Activated B cell treated with CpG ODN at 0.5 μM for 24 hours (primary cell): ENCODE results near the gene SYT1. TPM values are rescaled to one million over a fixed set of nuclear protein-coding genes. Genes with fewer than 3 reads are reported as not detected.

Experiments used
- ATAC-seq: fragments of 200-7000 bp; cut with Tn5 transposase; one replicate; pipeline ENCODE4 v1.10.0; 2021; ENCODE audit warnings: low read depth, mild to moderate bottlenecking, moderate library complexity
- CTCF ChIA-PET: fragments of 350-600 bp; sonication (Branson Sonifier 250); formaldehyde crosslinking; loops from one replicate; lab custom pipeline; 2021; ENCODE audit warnings: antibody characterized with exemption; lab: Charles Lee
- POLR2A ChIA-PET: fragments of 350-600 bp; sonication (Branson Sonifier 250); formaldehyde crosslinking; loops from one replicate; lab custom pipeline; 2021; ENCODE audit warnings: antibody characterized with exemption; lab: Charles Lee
- DNase-seq: peaks from one replicate; pipeline ENCODE4 v3.0.0; 2022
- H3K27ac Mint-ChIP-seq: one replicate; pipeline ENCODE4 v1.8.0; 2020; ENCODE audit warnings: mixed read lengths
- H3K27me3 Mint-ChIP-seq: one replicate; pipeline ENCODE4 v1.8.0; 2021; ENCODE audit warnings: mixed read lengths
- H3K36me3 Mint-ChIP-seq: one replicate; pipeline ENCODE4 v1.8.0; 2021; ENCODE audit warnings: low read depth, mixed read lengths
- H3K4me1 Mint-ChIP-seq: one replicate; pipeline ENCODE4 v1.8.0; 2021; ENCODE audit warnings: mixed read lengths
- H3K4me3 Mint-ChIP-seq: one replicate; pipeline ENCODE4 v1.8.0; 2020; ENCODE audit warnings: mild to moderate bottlenecking, mixed read lengths
- H3K9me3 Mint-ChIP-seq: one replicate; pipeline ENCODE4 v1.8.0; 2020; ENCODE audit warnings: mixed read lengths
- intact Hi-C: fragments of 100-400 bp; cut with micrococcal nuclease; formaldehyde crosslinking; loops from one replicate; pipeline ENCODE4 v1.15.1; 2024
- total RNA-seq: library from RNA; stranded (reverse); gene quantifications from 2 replicates; pipeline ENCODE4 v1.2.3, GENCODE V29; 2022
- TF ChIP-seq, protein P1 (sequence below): fragments of 200-600 bp; IDR thresholded peaks from one replicate; pipeline ENCODE4 v1.8.0; 2022; ENCODE audit warnings: antibody characterized with exemption, mild to moderate bottlenecking

Gene SYT1
- total RNA-seq, 1 donor from 2014 or later: 0.49 TPM

DNA sequence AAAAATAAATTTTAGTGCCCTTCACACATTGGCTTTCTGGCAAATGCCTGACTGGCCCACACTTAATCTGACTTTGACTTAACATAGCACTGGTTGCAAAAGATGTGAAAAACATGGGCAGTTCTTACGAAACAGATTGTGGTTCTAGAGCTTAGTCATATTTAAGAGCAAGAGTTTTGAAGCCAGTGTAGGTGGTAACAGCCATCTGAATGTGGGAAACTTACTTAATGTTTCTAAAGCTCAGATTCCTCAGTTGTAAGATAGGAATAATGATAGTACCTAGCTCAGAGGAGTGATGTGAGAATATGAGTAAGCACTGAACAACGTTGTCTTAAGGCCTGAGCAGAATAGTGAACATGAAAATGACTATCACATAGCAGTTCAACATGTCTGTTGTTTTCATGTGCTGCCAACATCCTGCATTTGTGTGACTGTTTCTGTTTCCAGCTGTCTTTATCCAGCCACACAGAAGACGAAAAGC lies 262.7 kb downstream of the SYT1 start:
- POLR2A ChIA-PET: no interaction called here
- H3K36me3 Mint-ChIP-seq: no peaks in the 10 kb centered on the region
- CTCF ChIA-PET: no interaction called here
- no peak overlapping the region for H3K27ac Mint-ChIP-seq
- no peaks in the 10 kb centered on the region for H3K9me3 Mint-ChIP-seq
- ATAC-seq: no peak
- DNase-seq: no peak
- H3K4me3 Mint-ChIP-seq: no peak overlapping the region
- TF ChIP-seq, protein P1, sequence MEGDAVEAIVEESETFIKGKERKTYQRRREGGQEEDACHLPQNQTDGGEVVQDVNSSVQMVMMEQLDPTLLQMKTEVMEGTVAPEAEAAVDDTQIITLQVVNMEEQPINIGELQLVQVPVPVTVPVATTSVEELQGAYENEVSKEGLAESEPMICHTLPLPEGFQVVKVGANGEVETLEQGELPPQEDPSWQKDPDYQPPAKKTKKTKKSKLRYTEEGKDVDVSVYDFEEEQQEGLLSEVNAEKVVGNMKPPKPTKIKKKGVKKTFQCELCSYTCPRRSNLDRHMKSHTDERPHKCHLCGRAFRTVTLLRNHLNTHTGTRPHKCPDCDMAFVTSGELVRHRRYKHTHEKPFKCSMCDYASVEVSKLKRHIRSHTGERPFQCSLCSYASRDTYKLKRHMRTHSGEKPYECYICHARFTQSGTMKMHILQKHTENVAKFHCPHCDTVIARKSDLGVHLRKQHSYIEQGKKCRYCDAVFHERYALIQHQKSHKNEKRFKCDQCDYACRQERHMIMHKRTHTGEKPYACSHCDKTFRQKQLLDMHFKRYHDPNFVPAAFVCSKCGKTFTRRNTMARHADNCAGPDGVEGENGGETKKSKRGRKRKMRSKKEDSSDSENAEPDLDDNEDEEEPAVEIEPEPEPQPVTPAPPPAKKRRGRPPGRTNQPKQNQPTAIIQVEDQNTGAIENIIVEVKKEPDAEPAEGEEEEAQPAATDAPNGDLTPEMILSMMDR: no peak
- intact Hi-C loops: no loop called here
- H3K27me3 Mint-ChIP-seq: no peaks in the 10 kb centered on the region
- H3K4me1 Mint-ChIP-seq: no peaks in the 10 kb centered on the region

- Mint-ChIP-seq H3K27me3 (no peaks in the 10 kb centered on the region), H3K4me3 (no peak overlapping the region), H3K27ac (no peak overlapping the region), H3K36me3 (no peaks in the 10 kb centered on the region), H3K9me3 (no peaks in the 10 kb centered on the region), H3K4me1 (no peaks in the 10 kb centered on the region)
- POLR2A ChIA-PET: no interaction called here
- DNase-seq (no peak), ATAC-seq (no peak)
- CTCF ChIA-PET: no interaction called here
- TF ChIP-seq, protein P1: no peak
- intact Hi-C loops: no loop called here
These were observed 264.4 kb downstream of the SYT1 start for GRCh38 chr12:79128956-79129355.

DNA sequence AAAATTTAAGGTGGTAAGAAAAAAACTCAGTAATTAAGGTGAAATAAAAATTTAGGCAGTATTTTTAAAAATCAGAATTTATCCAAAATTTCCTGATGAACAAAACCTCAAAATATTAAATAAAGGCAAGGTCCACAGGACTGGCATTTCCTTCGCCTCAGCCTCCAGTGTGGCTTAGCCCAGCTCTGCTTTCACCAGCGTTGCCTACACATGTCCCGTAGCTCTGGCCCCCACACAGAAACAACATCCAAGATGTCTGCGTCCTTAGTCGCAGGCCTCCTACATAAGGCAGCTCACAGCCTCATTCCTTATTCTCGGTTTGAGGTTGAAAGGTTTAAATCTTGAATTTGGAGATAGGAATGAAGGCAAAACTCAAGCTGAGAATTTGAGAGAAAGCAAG lies 274.3 kb downstream of the SYT1 start:
- TF ChIP-seq, protein P1: no peak
- H3K9me3 Mint-ChIP-seq: no peaks in the 10 kb centered on the region
- H3K4me3 Mint-ChIP-seq: no peak overlapping the region
- no peaks in the 10 kb centered on the region for H3K27me3 Mint-ChIP-seq
- H3K36me3 Mint-ChIP-seq: no peaks in the 10 kb centered on the region
- no peak for ATAC-seq
- CTCF ChIA-PET: no interaction called here
- POLR2A ChIA-PET: no interaction called here
- intact Hi-C loops: no loop called here
- DNase-seq: no peak
- H3K27ac Mint-ChIP-seq: no peak overlapping the region
- no peaks in the 10 kb centered on the region for H3K4me1 Mint-ChIP-seq

DNA sequence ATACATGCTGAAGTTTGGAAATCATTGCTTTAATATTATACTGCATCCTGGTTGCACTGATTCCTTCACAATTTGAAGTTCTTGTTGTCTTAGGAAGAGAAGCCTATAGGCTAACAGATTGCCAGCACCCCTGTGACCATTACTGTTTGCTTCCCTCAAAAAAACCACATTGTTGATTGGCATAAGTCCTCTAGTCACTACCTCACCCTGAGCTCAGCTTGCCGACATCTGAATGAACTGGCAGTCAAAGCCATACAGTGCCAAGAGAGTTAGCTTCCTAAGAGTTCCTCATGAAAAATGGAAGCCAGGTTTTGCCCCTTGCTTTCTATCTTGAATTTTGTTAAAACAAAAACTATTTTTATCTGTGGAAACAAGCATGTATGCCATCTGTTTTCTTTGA lies 276.1 kb downstream of the SYT1 start:
- Mint-ChIP-seq H3K4me1 (no peaks in the 10 kb centered on the region), H3K4me3 (no peak overlapping the region), H3K36me3 (no peaks in the 10 kb centered on the region), H3K27ac (no peak overlapping the region), H3K27me3 (no peaks in the 10 kb centered on the region), H3K9me3 (no peaks in the 10 kb centered on the region)
- POLR2A ChIA-PET: no interaction called here
- CTCF ChIA-PET: no interaction called here
- no peak for ATAC-seq
- intact Hi-C loops: no loop called here
- TF ChIP-seq, protein P1: no peak
- DNase-seq: no peak

- CTCF ChIA-PET: no interaction called here
- Mint-ChIP-seq H3K4me3 (no peak overlapping the region), H3K36me3 (no peaks in the 10 kb centered on the region), H3K27me3 (no peaks in the 10 kb centered on the region), H3K4me1 (no peaks in the 10 kb centered on the region), H3K9me3 (no peaks in the 10 kb centered on the region), H3K27ac (no peak overlapping the region)
- TF ChIP-seq, protein P1: no peak
- intact Hi-C loops: no loop called here
- POLR2A ChIA-PET: no interaction called here
- DNase-seq (no peak), ATAC-seq (no peak)
These were observed 277.2 kb downstream of the SYT1 start for GRCh38 chr12:79141776-79142175.
